ENCODE data around the gene RXFP3.
"Not testable (repeated sequence)": the region's sequence is repeated elsewhere in the genome, so short reads cannot be mapped to it uniquely, and the experiment has no call there.

Gene RXFP3, protein sequence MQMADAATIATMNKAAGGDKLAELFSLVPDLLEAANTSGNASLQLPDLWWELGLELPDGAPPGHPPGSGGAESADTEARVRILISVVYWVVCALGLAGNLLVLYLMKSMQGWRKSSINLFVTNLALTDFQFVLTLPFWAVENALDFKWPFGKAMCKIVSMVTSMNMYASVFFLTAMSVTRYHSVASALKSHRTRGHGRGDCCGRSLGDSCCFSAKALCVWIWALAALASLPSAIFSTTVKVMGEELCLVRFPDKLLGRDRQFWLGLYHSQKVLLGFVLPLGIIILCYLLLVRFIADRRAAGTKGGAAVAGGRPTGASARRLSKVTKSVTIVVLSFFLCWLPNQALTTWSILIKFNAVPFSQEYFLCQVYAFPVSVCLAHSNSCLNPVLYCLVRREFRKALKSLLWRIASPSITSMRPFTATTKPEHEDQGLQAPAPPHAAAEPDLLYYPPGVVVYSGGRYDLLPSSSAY

DNA sequence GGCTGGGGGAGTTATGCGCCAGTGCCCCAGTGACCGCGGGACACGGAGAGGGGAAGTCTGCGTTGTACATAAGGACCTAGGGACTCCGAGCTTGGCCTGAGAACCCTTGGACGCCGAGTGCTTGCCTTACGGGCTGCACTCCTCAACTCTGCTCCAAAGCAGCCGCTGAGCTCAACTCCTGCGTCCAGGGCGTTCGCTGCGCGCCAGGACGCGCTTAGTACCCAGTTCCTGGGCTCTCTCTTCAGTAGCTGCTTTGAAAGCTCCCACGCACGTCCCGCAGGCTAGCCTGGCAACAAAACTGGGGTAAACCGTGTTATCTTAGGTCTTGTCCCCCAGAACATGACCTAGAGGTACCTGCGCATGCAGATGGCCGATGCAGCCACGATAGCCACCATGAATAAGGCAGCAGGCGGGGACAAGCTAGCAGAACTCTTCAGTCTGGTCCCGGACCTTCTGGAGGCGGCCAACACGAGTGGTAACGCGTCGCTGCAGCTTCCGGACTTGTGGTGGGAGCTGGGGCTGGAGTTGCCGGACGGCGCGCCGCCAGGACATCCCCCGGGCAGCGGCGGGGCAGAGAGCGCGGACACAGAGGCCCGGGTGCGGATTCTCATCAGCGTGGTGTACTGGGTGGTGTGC, at the start of gene RXFP3:
RXFP3 (plus strand) TSS at position 6 of the 636 bp plus-strand sequence; CDS start at position 361, 355 bp downstream.
- no peak for DNase-seq

- no peak for DNase-seq
Observed at GRCh38 chr5:33887268-33887667, 48.9 kb upstream of the RXFP3 start.

GRCh38 chr5:33888587-33888986, 47.6 kb upstream of the RXFP3 start:
- no peak for DNase-seq

DNA sequence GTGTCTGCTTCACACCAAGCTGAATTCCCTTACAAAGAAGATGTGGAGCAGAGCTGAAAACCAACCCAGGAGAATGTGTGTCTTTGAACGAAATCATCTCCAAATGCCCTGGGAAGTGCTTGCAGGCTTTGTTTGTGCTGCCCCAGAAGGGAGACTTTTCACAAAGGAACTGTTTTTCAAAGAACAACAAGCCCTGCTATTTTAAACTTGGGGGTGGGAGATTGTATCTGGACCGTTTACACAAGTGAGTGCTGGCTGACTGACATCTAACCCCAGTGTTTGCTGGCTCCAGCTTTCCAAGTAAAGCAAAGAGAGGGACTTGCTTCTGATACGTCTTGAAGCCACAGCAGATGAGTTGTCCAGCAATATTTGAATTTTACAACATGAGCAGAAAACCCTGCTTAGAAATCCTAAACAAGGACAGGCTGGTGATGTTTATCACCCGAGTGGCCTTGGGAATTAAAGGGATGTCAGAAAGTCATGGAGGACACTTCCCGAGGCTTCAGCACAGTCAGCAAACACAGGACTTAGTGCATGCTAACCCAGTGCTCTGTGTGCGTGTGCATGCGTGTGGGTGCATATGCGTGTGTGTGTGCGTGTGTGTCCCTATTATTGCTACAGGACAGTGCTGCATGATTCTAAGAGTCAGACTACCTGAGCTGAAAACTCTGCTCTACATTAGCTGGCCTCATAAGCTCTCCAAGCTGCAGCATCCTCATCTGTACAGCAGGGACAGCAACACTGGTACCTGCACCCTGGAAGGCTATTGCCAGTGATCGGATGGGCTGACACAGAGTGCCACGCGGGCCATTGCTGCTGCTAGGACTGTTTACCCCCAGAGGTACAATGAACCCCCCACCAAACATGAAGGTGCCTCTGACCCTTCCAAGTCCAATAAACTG, 45.8 kb upstream of the RXFP3 start:
- no peak for DNase-seq

DNA sequence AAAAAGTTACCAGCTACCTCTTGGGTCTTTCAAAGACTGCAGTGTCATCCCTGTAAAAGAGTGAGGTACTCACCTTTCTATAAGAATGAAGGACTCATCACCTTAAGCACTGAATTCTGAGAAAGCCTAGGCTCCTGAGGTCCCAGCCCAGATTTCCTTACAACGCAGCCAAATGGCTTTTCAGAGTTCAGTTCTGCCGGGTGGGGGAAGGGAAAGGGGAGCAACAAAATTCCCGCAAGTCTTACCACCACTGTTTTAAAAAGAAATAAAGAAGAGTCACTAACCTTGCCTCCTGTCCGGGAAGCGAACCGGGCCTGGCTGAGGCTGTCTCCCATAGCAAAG, 44.8 kb upstream of the RXFP3 start:
- no peak for DNase-seq

GRCh38 chr5:33891788-33892619, 44.2 kb upstream of the RXFP3 start, which contains the start of gene ADAMTS12:
Gene ADAMTS12, minus strand, starts transcription at chr5:33891990. Its CDS starts 134 bp downstream, at chr5:33891856.
- peak; percentile 15 for DNase-seq

GRCh38 chr5:33892620-33893137, 43.5 kb upstream of the RXFP3 start:
- peak; percentile 28 for DNase-seq

GRCh38 chr5:33894566-33894965, 41.6 kb upstream of the RXFP3 start:
- DNase-seq = no peak

GRCh38 chr5:33901156-33901555, 35.0 kb upstream of the RXFP3 start:
- DNase-seq = no peak

DNA sequence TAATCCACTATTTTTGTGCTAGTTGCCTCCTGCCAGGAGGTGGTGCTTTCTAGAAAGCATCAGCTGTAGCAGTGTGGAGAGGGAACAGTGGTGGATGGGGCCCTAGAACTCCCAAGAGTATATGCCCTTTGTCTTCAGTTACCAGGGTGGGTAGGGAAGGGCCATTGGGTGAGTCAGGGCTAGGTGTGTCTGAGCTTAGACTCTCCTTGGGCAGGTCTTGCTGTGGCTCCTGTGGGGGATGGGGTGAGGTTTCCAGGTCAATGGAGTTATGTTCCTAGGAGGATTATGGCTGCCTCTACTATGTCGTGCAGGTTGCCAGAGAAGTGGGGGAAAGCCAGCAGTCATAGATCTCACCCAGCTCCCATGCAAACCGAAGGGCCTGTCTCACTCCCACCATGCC, 33.1 kb upstream of the RXFP3 start:
- DNase-seq = no peak

DNA sequence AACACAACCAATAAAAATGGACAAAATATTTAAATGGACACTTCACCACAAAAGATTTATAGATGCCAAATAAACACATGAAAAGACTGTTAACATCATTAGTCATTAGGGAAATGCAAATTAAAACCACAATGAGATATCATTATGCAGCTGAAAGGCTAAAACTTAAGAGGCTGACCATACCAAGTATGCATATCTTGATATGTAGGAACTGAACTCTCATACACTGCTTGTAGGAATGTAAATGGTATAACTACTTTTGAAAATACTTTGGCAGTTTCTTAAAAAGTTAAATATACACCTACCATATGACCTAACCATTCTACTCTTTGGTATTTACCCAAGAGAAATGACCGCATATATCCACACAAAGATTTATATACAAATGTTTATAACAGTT, 30.8 kb upstream of the RXFP3 start:
- no peak for DNase-seq

DNA sequence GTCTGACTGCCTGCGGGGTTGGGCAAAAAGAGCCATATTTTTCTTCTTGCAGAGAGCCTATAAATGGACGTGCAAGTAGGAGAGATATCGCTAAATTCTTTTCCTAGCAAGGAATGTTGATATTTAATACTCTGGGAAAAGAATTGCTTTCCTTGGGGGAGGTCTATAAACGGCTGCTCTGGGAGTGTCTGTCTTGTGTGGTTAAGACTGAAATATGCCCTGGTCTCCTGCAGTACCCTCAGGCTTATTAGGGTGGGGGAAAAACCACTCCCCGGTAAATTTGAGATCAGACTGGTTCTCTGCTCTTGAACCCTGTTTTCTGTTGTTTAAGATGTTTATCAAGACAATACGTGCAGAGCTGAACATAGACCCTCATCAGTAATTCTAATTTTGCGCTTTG, 29.9 kb upstream of the RXFP3 start:
- not testable (repeated sequence) for DNase-seq

DNA sequence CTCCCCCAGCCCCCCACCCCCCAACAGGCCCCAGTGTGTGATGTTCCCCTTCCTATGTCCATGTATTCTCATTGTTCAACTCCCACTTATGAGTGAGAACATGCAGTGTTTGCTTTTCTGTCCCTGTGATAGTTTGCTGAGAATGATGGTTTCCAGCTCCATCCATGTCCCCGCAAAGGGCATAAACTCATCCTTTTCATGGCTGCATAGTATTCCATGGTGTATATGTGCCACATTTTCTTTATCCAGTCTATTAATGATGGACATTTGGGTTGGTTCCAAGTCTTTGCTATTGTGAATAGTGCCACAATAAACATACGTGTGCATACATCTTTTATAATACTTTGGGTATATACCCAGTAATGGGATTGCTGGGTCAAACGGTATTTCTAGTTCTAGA, 21.3 kb upstream of the RXFP3 start:
- DNase-seq = not testable (repeated sequence)

- no peak for DNase-seq
Observed at GRCh38 chr5:33921002-33921401, 15.2 kb upstream of the RXFP3 start.

- no peak for DNase-seq
Observed at GRCh38 chr5:33925278-33925677, 10.9 kb upstream of the RXFP3 start.

- no peak for DNase-seq
Observed at GRCh38 chr5:33927685-33928084, 8.5 kb upstream of the RXFP3 start.

- no peak for DNase-seq
Observed at GRCh38 chr5:33928283-33928682, 7.9 kb upstream of the RXFP3 start.

GRCh38 chr5:33929925-33930690, 6.1 kb upstream of the RXFP3 start:
- DNase-seq = no peak

DNA sequence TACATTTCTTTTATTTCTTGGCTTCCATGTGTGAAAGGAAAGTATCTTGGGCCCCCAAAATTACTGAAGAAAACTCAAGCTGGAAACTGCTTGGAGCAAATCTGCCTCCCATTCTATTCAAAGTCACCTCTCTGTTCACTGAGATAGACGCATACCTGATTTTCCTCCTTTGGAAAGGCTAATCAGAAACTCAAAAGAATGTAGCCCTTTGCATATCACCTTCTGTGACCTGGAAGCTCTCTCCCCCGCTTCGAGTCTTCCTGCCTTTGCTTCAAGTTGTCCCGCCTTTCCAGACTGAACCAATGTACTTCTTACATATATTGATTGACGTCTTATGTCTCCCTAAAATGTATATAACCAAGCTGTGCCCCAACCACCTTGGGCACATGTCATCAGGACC, 5.0 kb upstream of the RXFP3 start:
- DNase-seq = no peak

DNA sequence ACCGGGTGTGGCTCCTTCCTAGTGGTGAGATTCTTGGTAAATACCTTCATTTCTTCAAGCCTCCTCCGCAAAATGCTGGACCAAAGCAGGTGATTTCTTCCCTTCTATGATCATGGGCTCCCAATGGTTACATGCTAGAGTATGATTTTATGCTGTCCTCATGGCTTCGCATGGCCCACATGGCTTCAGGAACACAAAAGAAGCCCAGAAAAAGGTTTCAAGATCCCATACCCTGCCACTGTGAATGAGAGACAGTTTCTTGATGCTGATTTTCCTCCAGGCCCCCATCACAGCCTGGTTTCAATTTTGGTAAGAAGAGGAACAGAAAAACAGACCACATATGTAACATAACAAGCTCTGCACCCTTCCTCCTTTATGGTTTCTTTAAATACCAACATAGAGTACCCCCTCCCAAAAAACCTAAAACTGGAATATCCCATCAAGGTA, 2.4 kb upstream of the RXFP3 start:
- no peak for DNase-seq

DNA sequence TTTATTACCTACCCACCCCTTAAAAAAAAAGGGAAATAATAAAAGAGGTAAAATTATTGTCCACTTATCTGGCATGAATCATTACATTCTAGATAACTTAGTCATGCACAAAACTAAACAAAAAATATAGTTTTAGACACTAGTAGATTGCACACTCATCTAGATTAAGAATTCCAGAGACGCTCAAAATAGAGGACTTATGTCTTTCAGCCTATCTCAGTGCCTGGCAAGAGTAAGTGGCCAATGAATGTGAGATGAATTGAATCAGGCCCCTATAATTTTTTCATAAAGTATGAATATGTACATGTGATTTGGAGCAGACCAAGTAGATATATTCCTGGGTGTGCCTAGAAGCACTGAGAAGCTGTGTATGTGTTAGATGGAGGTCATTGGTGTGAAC, 2.0 kb upstream of the RXFP3 start:
- DNase-seq = no peak

Measured in NCI-H1105 treated with DMSO at 0.1 percent for 48 hours (cell line).